ENCODE data around the gene PTPRN2.
A peak's percentile ranks its signal among the peaks of the same experiment; 100 is the strongest.
"Not testable (repeated sequence)": the region's sequence is repeated elsewhere in the genome, so short reads cannot be mapped to it uniquely, and the experiment has no call there.

The PTPRN2 gene

DNA sequence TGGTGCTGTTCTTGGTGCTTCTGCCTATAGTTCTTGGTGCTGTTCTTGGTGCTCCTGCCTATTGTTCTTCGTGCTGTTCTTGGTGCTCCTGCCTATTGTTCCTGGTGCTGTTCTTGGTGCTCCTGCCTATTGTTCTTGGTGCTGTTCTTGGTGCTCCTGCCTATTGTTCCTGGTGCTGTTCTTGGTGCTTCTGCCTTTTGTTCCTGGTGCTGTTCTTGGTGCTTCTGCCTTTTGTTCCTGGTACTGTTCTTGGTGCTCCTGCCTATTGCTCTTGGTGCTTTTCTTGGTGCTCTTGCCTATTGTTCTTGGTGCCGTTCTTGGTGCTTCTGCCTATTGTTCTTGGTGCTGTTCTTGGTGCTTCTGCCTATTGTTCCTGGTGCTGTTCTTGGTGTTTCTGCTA is 71.1 kb downstream of the PTPRN2 start:
- DNase-seq (ENCODE audit: low read depth), result no peak

- no peak for DNase-seq (ENCODE audit: low read depth)
Measured at GRCh38 chr7:158512869-158513268, 74.8 kb downstream of the PTPRN2 start.

DNA sequence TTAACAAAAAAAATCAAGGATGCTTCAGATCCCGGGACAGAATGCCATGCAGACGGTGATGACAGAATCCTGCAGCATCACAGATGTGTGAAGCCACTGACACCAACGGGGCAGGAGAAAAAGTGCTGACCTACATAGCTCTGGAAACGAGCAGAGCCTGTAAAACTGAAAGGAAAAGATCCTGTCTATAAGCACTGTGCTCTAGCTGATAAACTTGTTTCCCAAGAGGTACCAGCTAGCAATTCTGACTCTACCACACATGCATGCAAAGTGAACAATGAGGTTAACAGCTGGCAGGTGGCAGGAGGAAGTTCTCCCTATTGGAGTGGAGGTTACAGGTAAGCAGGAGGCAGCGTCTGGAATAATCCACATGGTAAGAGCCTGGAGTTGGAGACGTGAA is 75.6 kb downstream of the PTPRN2 start:
- DNase-seq (ENCODE audit: low read depth), result no peak

- DNase-seq (ENCODE audit: low read depth), result no peak
Measured at GRCh38 chr7:158508802-158509385, 78.7 kb downstream of the PTPRN2 start.

DNA sequence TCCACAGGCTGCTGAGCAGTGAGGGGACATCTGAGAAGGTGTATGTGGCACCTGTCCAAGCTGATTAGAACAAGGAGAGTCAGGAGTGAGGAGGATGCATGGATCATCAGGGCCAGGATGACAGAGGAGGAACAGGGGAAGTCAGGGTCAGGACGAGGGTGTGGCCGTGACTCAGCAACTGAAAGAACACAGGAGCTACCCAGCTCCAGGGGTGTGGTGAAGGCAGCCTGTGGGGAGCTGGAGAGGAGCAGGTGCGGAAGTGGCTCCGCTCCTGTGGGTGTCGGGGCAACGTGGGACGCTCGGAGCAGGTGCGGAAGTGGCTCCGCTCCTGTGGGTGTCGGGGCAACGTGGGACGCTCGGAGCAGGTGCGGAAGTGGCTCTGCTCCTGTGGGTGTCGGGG is 79.3 kb downstream of the PTPRN2 start:
- DNase-seq (ENCODE audit: low read depth), result peak; percentile 29

GRCh38 chr7:158507917-158508316 is 79.7 kb downstream of the PTPRN2 start:
- no peak for DNase-seq (ENCODE audit: low read depth)

- not testable (repeated sequence) for DNase-seq (ENCODE audit: low read depth)
Measured at GRCh38 chr7:158507175-158507574, 80.4 kb downstream of the PTPRN2 start.

DNA sequence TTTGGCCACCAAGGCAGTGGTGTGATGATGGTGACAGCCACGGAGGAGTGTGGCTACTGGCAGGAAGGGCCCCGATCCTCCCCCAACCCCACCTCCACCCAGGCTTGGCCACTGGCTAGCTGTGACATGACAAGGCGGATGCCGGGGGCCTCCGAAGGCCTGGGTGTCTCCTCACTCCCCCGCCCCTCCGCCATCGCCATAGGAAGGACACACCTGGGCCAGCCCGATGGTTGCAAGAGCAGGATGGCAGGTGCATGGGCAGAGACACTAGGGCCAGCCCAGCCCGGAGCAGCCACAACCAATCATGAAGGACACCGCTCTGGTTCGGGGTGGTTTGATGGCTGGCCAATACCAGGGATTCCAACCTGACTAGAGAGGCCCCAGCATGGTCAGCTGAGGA is 81.0 kb downstream of the PTPRN2 start:
- DNase-seq (ENCODE audit: low read depth), result no peak

GRCh38 chr7:158505683-158506082 is 81.9 kb downstream of the PTPRN2 start:
- DNase-seq (ENCODE audit: low read depth), result no peak

DNA sequence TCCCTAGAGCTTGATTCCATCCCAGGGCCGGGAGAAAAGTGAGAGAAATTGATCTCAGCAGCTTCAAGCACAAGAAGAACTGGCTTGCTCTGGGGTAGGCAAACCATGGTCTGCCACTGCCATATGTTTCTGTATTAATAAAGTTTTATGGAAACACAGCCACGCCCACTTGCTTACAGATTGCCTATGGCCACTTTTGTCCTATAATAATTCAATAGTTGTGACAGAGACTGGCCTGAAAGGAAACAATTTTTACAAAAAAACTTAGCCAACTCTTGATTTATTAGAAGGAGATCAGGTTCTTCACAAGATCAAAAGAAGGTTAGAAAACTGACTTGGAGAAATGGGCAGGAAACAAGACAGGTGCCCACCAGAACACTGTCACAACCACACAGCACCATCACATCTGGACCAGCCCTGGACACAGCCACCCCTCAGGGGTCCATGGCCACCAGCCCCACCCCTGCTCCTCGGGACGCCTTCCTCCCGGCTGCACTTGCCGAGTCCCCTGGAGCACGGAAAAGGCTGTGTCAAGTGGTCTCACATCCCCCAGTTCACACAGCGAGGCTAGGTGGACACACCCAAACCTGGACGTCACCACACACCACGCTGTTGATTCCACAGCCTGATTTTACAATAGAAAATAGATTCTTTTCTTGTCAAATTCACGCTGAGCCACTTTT is 85.4 kb downstream of the PTPRN2 start:
- no peak for DNase-seq (ENCODE audit: low read depth)

GRCh38 chr7:158501393-158502067 is 86.1 kb downstream of the PTPRN2 start:
- DNase-seq (ENCODE audit: low read depth), result no peak

- DNase-seq (ENCODE audit: low read depth), result no peak
Measured at GRCh38 chr7:158500651-158501052, 87.0 kb downstream of the PTPRN2 start.

- no peak for DNase-seq (ENCODE audit: low read depth)
Measured at GRCh38 chr7:158499082-158499455, 88.6 kb downstream of the PTPRN2 start.

DNA sequence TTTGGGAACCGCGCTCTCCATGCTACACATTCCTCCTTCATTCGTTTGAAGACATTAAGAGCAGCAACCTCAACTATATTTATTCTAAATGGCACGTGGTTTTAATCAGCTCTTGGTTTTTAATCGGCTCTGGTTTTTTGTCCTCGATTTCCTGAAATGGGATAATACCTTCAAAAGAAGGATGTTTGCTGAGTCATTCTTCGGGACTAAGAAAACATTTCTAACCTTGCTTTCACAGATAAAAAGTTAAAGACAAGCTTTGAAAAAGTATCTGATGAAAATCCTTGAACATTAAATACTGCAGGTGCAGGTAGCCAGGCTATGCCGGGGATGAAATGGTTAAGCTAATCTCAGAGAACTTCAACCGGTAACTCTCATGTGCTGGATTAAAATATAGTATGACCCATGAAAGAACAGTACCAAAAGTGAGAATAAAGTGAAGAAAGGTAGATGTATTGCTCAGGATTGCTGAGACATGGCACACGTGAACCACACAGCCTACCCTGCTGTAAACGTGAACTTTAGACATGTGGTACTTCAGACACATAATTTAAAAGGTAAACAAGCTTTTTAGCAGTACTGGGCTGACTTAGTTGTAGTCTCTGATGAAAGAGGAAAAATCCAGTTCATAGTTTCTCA is 89.1 kb downstream of the PTPRN2 start:
- DNase-seq (ENCODE audit: low read depth), result no peak

GRCh38 chr7:158497627-158498026 is 90.0 kb downstream of the PTPRN2 start:
- no peak for DNase-seq (ENCODE audit: low read depth)

DNA sequence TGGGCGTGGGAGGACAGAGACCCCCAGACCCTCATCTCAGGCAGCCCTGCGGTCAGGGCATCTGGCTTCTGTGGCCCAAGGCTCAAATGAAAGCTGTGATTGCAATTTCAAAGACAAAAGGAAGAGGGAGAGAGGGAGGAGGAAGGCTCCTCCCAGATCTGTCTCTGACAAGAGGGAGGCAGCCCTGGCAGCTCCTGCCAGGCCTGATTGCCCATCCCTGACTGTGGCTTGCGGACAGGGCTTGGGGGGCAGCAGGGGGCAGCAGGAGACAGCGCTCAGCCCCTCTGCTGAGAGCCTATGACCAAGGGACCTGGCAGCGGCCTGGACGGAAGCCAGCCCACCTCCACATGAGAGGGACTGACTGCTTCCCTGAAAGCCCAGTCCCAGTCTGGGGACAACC is 91.8 kb downstream of the PTPRN2 start:
- no peak for DNase-seq (ENCODE audit: low read depth)

DNA sequence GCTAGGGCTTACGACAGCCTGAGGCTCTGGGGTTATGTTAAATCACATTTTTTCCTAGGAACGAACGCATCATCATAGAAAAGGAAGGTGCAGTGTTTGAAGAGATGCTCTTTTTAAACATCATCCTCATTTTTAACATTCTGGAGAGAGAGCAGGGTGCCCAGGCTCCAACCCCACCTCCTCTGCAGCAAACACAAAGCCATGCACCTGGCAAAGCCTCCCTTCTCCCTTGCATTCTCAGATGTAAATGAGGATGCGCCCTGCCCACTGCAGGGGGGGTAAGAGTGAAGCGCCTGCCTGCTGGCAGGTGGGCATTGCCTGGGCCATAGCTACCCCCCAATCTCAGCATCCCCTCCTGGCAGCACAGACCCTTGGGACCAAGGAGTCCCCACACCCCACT is 92.4 kb downstream of the PTPRN2 start:
- DNase-seq (ENCODE audit: low read depth), result no peak

DNA sequence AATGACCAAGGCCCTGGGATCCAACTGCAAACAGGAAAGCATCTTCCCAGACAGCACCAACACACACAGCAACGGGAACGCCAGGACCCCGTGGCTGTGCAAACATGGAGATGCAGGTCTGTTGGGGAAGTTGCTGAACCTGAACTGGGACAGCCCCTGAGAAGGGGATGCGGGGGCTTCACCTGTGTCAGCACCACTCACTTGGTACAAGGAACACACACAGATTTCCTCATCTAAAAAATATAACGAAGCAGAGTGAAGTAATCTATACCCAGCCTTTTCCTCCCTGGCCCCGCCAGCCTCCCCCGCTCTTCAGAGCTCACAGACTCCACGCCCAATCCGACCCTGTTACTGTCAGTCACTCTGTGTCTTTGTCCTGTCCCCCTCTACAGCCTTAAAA is 93.0 kb downstream of the PTPRN2 start:
- DNase-seq (ENCODE audit: low read depth), result no peak

GRCh38 chr7:158494162-158494586 is 93.4 kb downstream of the PTPRN2 start:
- no peak for DNase-seq (ENCODE audit: low read depth)

DNA sequence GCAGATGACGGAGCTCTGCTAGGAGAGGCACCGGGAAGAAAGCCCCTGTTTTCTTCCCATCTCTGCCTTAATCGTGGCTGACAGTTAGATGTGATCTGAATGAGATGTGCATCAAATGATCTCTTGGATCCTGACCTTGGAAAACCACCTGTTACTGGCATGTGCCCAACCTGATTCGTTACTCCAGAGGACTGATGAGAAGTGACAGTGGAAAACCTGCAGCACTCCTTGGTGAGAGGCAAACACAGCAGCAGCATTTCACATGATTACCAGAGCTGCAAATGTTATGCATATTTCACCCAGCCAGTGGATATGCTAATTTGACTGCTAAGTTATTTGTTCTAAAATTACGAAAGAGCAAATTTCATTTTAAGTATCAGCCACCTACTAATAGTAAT is 95.3 kb downstream of the PTPRN2 start:
- no peak for DNase-seq (ENCODE audit: low read depth)

GRCh38 chr7:158491094-158491493 is 96.5 kb downstream of the PTPRN2 start:
- DNase-seq (ENCODE audit: low read depth), result no peak

DNA sequence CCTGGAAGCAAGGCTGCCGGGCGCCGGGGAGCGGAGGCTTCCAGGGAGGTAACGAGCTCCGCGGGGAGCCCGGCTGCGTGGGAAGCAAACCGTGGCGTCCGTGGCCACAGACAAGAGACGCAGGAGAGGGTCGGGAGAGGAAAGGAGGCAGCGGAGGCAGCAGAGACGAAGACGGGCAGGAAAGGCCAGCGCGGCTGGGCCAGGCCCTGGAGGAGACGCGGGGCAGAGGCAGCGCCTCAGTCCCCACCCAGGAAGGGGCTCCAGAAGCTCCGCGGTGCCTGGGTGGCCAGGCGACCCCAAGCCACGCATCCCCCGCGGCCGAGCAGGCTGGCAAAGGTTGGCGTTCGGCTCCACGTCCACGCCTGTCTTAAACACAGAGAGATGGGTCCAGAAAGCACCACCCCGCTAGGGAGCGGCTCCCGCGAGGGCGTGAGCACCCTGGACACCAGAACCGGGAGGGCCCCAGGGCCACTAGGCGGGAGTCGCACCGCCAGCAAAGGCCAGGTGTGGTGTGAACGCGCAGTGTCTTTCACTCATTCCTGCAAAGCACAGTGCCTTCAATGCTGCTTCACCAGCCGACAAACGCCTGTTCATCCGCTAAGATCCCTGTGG is 97.3 kb downstream of the PTPRN2 start:
- no peak for DNase-seq (ENCODE audit: low read depth)

Data from CMK (cell line).